Cardiac muscle cell (in vitro differentiated cells and primary cell): ENCODE measurements around the gene PITX3. TPM values are rescaled to one million over a fixed set of nuclear protein-coding genes. Genes with fewer than 3 reads are reported as not detected.

Experiments
- DNase-seq, 2 donors: peaks; one replicate each; pipeline versions ENCODE4 v3.0.0 to v3.0.0-alpha.2; 2010 to 2017; ENCODE audit warnings: low read depth in 1 of 2, low spot score in 1 of 2
- H3K27ac ChIP-seq: fragments of 200-600 bp; sonication (generic); 2 replicates; pipeline ENCODE4 v1.5.1; 2016
- H3K27me3 ChIP-seq: fragments of 200-600 bp; sonication (generic); 2 replicates; pipeline ENCODE4 v1.6.0; 2016; ENCODE audit warnings: control low read depth
- H3K36me3 ChIP-seq: fragments of 200-600 bp; sonication (generic); 2 replicates; pipeline ENCODE4 v1.5.1; 2016; ENCODE audit warnings: control low read depth
- H3K4me1 ChIP-seq: fragments of 200-600 bp; sonication (generic); 2 replicates; pipeline ENCODE4 v1.8.1; 2017; ENCODE audit warnings: low read depth, mild to moderate bottlenecking, mixed run types
- H3K4me3 ChIP-seq: fragments of 200-600 bp; sonication (generic); 2 replicates; pipeline ENCODE4 v1.5.1; 2016; ENCODE audit warnings: mild to moderate bottlenecking
- H3K9me3 ChIP-seq: fragments of 200-600 bp; sonication (generic); 2 replicates; pipeline ENCODE4 v1.5.1; 2017; ENCODE audit warnings: low read depth, mild to moderate bottlenecking, control low read depth
- CTCF ChIP-seq: IDR thresholded peaks from 2 replicates; pipeline ENCODE4 v1.5.1; 2012; ENCODE audit warnings: low read depth, mild to moderate bottlenecking, low read length
- polyA plus RNA-seq: library from polyadenylated mRNA; unstranded; fragments of >200 nt; fragmentation: Nextera tagmentation; extraction: Ambion mirVana; gene quantifications from 2 replicates; pipeline ENCODE4 v1.2.1, GENCODE V29; 2016
- total RNA-seq: library from RNA; depleted of rRNA; stranded (reverse); fragments of >200 nt; gene quantifications from 2 replicates; pipeline ENCODE4 v1.2.3, GENCODE V29; 2016

The PITX3 gene
- total and polyA plus RNA-seq, 2 experiments from 2014 or later: 7.9 to 14.3 TPM

DNA sequence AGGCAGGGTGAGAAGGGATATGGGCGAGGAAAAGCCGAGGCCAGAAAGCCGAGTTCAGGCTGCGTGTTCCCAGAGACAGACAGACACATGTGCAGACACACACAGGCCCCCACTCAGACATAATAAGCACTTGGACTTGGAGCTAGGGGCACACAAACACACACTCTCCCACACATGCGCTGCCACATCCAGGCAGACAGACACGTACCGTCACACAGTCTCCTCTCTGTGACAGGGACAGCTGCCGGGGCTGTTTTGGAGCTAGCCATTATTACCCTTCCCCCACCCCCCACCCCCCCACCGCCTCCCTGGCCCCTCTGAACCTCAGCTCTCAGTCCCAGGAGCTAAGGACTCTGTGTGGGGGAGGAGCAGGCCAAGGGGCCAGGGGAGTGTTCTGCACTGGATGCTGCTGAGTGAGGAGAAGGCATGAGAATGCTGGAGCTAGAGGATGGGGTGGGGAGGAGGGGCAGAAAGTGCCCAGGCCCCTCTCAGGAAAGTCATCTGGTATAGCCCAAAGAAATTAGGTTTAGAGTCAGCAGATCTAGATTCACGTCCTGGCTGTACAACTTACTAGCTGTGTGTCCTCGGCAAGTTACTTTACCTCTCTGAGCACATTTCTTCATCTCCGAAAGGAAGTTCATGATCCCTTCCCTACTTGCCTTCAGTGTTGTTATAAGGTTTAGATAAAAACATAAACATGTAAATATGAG lies 6.3 kb downstream of the PITX3 start:
- no peak for DNase-seq
- H3K4me3 ChIP-seq: no peak overlapping the region

DNA sequence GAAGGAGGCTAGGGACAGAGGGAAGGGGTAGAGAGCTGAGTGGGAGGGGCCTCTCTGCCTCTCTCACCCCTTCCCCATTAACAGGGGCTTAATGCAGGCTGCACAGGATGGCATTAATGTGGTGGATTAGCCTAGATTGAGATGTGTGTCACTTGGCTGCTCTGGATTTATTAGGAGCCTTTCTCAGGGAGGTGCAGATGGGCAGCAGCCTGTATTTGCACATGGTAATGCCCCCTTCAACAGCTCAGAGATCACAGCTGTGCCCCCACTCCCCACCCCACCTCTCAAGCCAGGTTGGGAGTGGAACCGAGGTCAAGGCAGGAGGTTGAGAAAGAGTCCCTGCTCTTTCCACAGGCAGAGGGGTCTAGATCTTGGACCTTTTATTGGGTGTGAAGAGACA lies 7.3 kb downstream of the PITX3 start:
- H3K27ac ChIP-seq: no peak overlapping the region
- H3K9me3 ChIP-seq: no peaks in the 10 kb centered on the region
- peaks cover 18% of the 10 kb centered on the region for H3K4me1 ChIP-seq
- peaks cover 34% of the 10 kb centered on the region for H3K27me3 ChIP-seq
- no peaks in the 10 kb centered on the region for H3K36me3 ChIP-seq
- H3K4me3 ChIP-seq: no peak overlapping the region
- no peak for DNase-seq
- TF ChIP-seq CTCF: no peak

More for the DNA sequence above, 6.3 kb downstream of the PITX3 start:
- Histone ChIP-seq H3K9me3 (no peaks in the 10 kb centered on the region), H3K27me3 (peaks cover 41% of the 10 kb centered on the region), H3K4me1 (peaks cover 23% of the 10 kb centered on the region), H3K36me3 (no peaks in the 10 kb centered on the region), H3K27ac (no peak overlapping the region)
- TF ChIP-seq CTCF: no peak

DNA sequence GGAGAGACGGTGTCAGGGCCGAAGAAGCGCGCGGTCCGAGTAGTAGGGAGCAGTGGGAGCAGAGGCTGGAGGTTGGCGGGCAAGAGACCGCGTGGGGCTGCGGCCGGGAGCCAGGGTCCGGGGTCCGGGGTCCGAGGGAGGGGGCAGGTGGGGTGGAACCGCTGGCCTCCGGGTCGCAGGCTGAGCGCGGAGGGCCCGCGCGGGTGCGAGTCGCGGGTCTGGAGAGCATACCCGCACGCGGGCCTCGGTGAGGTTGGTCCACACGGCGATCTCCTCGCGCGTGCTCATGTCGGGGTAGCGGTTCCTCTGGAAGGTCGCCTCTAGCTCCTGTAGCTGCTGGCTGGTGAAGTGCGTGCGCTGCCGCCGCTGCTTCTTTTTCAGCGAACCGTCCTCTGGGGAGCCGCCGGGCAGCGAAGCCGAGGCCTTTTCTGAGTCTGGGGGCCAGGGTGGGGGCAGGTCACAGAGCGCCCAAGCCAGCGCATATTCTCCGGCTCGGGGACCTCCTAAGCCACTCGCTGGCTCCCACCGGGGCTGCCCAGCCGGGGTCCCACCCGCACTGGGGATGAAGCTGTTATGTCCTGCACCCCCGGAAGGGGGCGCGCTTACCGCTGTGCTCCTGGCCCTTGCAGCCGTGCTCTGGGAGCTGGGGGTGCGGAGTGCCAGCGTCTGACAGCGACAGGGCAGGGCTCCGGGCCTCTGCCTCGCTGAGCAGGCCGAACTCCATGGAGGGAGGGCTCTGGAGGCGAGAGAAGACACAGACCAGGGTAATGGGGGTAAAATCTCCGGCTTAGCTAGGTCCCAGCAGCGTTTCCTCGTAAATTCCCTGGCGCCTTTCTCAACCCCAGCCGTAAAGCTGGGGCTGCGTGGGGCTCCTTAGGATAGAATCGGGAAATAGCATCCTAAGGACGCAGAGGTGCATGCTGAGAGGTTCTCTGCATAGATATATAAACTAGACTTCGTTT lies 9.7 kb downstream of the PITX3 start:
- Histone ChIP-seq H3K27ac (no peak overlapping the region), H3K27me3 (peaks cover 48% of the 10 kb centered on the region), H3K4me3 (peak overlapping the region; percentile 18), H3K9me3 (no peaks in the 10 kb centered on the region), H3K4me1 (peaks cover 18% of the 10 kb centered on the region), H3K36me3 (no peaks in the 10 kb centered on the region)
- peak; percentile 33 to 52 for DNase-seq
- TF ChIP-seq CTCF: peak; percentile 80

GRCh38 chr10:102230861-102231356 lies 10.4 kb downstream of the PITX3 start:
- Histone ChIP-seq H3K27ac (no peak overlapping the region), H3K27me3 (peaks cover 53% of the 10 kb centered on the region), H3K36me3 (no peaks in the 10 kb centered on the region), H3K4me3 (peak overlapping the region; percentile 18), H3K9me3 (no peaks in the 10 kb centered on the region), H3K4me1 (peaks cover 14% of the 10 kb centered on the region)
- DNase-seq: peak; percentile 37 to 45
- TF ChIP-seq CTCF: peak; percentile 41

DNA sequence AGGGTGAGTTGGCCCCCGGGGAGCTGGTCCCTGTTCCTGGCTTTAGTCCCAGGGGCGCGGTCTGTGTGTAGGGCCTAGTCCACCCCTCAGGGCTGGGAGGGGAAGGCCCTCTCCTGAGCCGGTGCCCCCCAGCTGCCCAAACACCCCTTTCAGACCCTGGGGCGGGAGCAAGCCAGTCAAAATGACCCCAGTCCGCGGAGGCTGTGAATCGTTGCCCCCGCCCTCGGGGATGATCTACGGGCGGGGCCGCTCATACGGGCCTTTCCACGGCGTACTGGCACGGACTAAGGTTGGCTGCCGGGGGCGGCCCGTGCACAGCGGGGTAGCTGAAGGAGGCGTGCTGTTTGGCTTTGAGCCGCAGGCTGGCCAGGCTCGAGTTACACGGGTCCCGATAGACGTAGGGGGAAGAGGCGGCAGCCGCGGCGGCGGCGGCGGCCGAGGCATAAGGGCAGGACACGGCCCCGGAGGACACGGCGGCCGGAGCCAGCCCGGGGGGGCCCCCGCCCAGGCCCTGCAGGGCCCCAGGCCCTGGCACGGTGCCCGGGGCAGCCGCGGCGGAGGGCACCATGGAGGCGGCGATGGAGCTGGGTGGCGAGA lies 10.9 kb downstream of the PITX3 start:
- Histone ChIP-seq H3K27ac (no peak overlapping the region), H3K4me3 (peak overlapping the region; percentile 18), H3K36me3 (no peaks in the 10 kb centered on the region), H3K9me3 (no peaks in the 10 kb centered on the region), H3K27me3 (peaks cover 53% of the 10 kb centered on the region), H3K4me1 (peaks cover 13% of the 10 kb centered on the region)
- peak; percentile 77 to 82 for DNase-seq
- TF ChIP-seq CTCF: no peak
